GM12878 (cell line): ENCODE results near the gene SLCO4A1. TPM values are rescaled to one million over a fixed set of nuclear protein-coding genes. Genes with fewer than 3 reads are reported as not detected.

ENCODE experiments used
- ATAC-seq: fragments of 200-7000 bp; cut with Tn5 transposase; 3 replicates; pipeline ENCODE4 v1.9.1; 2020; ENCODE audit warnings: mild to moderate bottlenecking, moderate library complexity
- BruUV-seq: library from RNA; stranded (reverse); fragments of 400-500 nt; replicated peaks from 2 replicates; lab custom pipeline; 2021; lab: Mats Ljungman, UMichigan
- CTCF ChIA-PET: fragments of 300-600 bp; sonication (Branson Sonifier 250); formaldehyde crosslinking; extraction: SDS; loops from one replicate; lab custom pipeline; 2021; ENCODE audit warnings: inconsistent platforms; lab: Yijun Ruan, JAX
- POLR2A ChIA-PET: fragments of 350-600 bp; formaldehyde crosslinking; extraction: SDS; loops from one replicate; lab custom pipeline; 2021; ENCODE audit warnings: inconsistent platforms; lab: Charles Lee
- RAD21 ChIA-PET: fragments of 300-600 bp; sonication (Branson Sonifier 250); formaldehyde crosslinking; loops from one replicate; lab custom pipeline; 2023; ENCODE audit warnings: antibody characterized with exemption; ENCODE audit not compliant: unreplicated experiment; lab: Charles Lee
- SMC1A ChIA-PET: fragments of 300-600 bp; sonication (Branson Sonifier 250); formaldehyde crosslinking; loops from one replicate; lab custom pipeline; 2023; ENCODE audit not compliant: unreplicated experiment, uncharacterized antibody; lab: Charles Lee
- DNase-seq: peaks from one replicate; pipeline ENCODE4 v3.0.0-alpha.2; 2011; ENCODE audit warnings: low read depth, low spot score
- FAIRE-seq: peaks from 3 replicates; lab custom pipeline; 2011; peaks lifted over from hg19 to GRCh38; lab: Jason Lieb, UNC
- H2AFZ ChIP-seq: 2 replicates; pipeline ENCODE4 v1.6.0; 2011; ENCODE audit warnings: low read depth, low read length, control low read depth; ENCODE audit not compliant: control insufficient read depth
- H3K27ac ChIP-seq: 2 replicates; pipeline ENCODE4 v1.5.1; 2011; ENCODE audit warnings: control low read depth; ENCODE audit not compliant: control insufficient read depth, insufficient read depth
- H3K27me3 ChIP-seq, 2 experiments: replicated peaks in 1 of 2; 2 replicates each; pipeline versions ENCODE4 v1.6.0 to v1.6.1; 2011; ENCODE audit warnings: low read length in 1 of 2; ENCODE audit not compliant: control insufficient read depth in 2 of 2, insufficient read depth in 2 of 2
- H3K36me3 ChIP-seq, 2 experiments: 2 replicates each; pipeline ENCODE4 v1.5.1; 2011; ENCODE audit warnings: low read length in 1 of 2; ENCODE audit not compliant: control insufficient read depth in 2 of 2, insufficient read depth in 2 of 2
- H3K4me1 ChIP-seq: 2 replicates; pipeline ENCODE4 v1.6.1; 2011; ENCODE audit warnings: mild to moderate bottlenecking, low read length, moderate library complexity, mixed read lengths; ENCODE audit not compliant: control insufficient read depth, insufficient read depth
- H3K4me2 ChIP-seq: 2 replicates; pipeline ENCODE4 v1.6.0; 2011; ENCODE audit warnings: control low read depth; ENCODE audit not compliant: control insufficient read depth, insufficient read depth
- H3K4me3 ChIP-seq: fragments of 200-600 bp; sonication (generic); 2 replicates; pipeline ENCODE4 v1.5.1; 2016
- H3K79me2 ChIP-seq: 2 replicates; pipeline ENCODE4 v1.6.0; 2011; ENCODE audit warnings: low read length; ENCODE audit not compliant: control insufficient read depth, insufficient read depth
- H3K9ac ChIP-seq: 2 replicates; pipeline ENCODE4 v1.8.0; 2011; ENCODE audit warnings: low read length, control low read depth, mixed read lengths; ENCODE audit not compliant: control insufficient read depth, insufficient read depth
- H3K9me3 ChIP-seq: replicated peaks from 3 replicates; pipeline ENCODE4 v1.5.1; 2011; ENCODE audit warnings: mild to moderate bottlenecking, low read length; ENCODE audit not compliant: control insufficient read depth, insufficient read depth
- H4K20me1 ChIP-seq: 2 replicates; pipeline ENCODE4 v1.6.0; 2011; ENCODE audit not compliant: control insufficient read depth, insufficient read depth
- ASH2L ChIP-seq: fragments of 300-600, 200-600 bp; sonication (generic); IDR thresholded peaks from 2 replicates; pipeline ENCODE4 v1.6.1; 2017; ENCODE audit warnings: low read depth, mild to moderate bottlenecking, borderline replicate concordance
- BCL11A ChIP-seq: IDR thresholded peaks from 2 replicates; pipeline ENCODE4 v1.6.1; 2011; ENCODE audit warnings: low read depth, low read length
- CBFB ChIP-seq: IDR thresholded peaks from 2 replicates; pipeline ENCODE4 v1.6.1; 2016; ENCODE audit warnings: antibody characterized with exemption, low read depth
- CBX5 ChIP-seq: sonication (generic); IDR thresholded peaks from 2 replicates; pipeline ENCODE4 v1.6.1; 2016; ENCODE audit warnings: low read depth, moderate library complexity, mild to moderate bottlenecking, inconsistent platforms
- CHD1 ChIP-seq: IDR thresholded peaks from 2 replicates; pipeline ENCODE4 v1.6.1; 2012; ENCODE audit warnings: low read depth, low read length, improper control_type of control experiment
- EZH2 ChIP-seq: IDR thresholded peaks from 2 replicates; pipeline ENCODE4 v1.6.1; 2012; ENCODE audit warnings: low read depth, mild to moderate bottlenecking, control low read depth, inconsistent platforms, low read length, borderline replicate concordance; ENCODE audit not compliant: control insufficient read depth
- HDGF ChIP-seq: fragments of 450-650 bp; IDR thresholded peaks from 2 replicates; pipeline ENCODE4 v1.6.1; 2016; ENCODE audit warnings: antibody characterized with exemption
- IRF4 ChIP-seq: IDR thresholded peaks from 2 replicates; pipeline ENCODE4 v1.6.1; 2011; ENCODE audit warnings: low read depth, low read length
- MYB ChIP-seq: fragments of 150-350 bp; IDR thresholded peaks from 2 replicates; pipeline ENCODE4 v1.6.1; 2014; ENCODE audit warnings: mild to moderate bottlenecking, low read depth, low read length, borderline replicate concordance
- PML ChIP-seq: IDR thresholded peaks from 2 replicates; pipeline ENCODE4 v1.6.1; 2012; ENCODE audit warnings: low read length, inconsistent platforms
- POLR2AphosphoS2 ChIP-seq: IDR thresholded peaks from 2 replicates; pipeline ENCODE4 v1.6.1; 2011; ENCODE audit warnings: low read depth, mild to moderate bottlenecking, low read length, improper control_type of control experiment, moderate library complexity
- POU2F2 ChIP-seq: IDR thresholded peaks from 3 replicates; pipeline ENCODE4 v1.6.1; 2011; ENCODE audit warnings: low read depth, mild to moderate bottlenecking, low read length, borderline replicate concordance
- RB1 ChIP-seq: fragments of 450-650 bp; formaldehyde crosslinking; IDR thresholded peaks from 2 replicates; pipeline ENCODE4 v1.6.1; 2017; ENCODE audit warnings: mild to moderate bottlenecking, borderline replicate concordance
- RBBP5 ChIP-seq: fragments of 200-600 bp; sonication (generic); conservative IDR thresholded peaks from 2 replicates; pipeline ENCODE4 v1.6.1; 2016
- SMAD1 ChIP-seq: fragments of 450-650 bp; IDR thresholded peaks from 2 replicates; pipeline ENCODE4 v1.6.1; 2018; ENCODE audit warnings: mild to moderate bottlenecking, low read depth; ENCODE audit not compliant: partially characterized antibody
- SMARCA5 ChIP-seq: fragments of 450-650 bp; IDR thresholded peaks from 2 replicates; pipeline ENCODE4 v1.6.1; 2017; ENCODE audit warnings: mild to moderate bottlenecking
- WRNIP1 ChIP-seq: IDR thresholded peaks from 2 replicates; pipeline ENCODE4 v1.6.1; 2011; ENCODE audit warnings: low read depth, low read length, improper control_type of control experiment, borderline replicate concordance
- ZNF217 ChIP-seq: fragments of 450-650 bp; IDR thresholded peaks from 2 replicates; pipeline ENCODE4 v1.6.1; 2017; ENCODE audit warnings: antibody characterized with exemption, mild to moderate bottlenecking
- whole genome bisulfite sequencing: methylation state at CpG from one replicate; pipeline ENCODE4 v1.1.6; 2016; ENCODE audit warnings: low lambda C conversion rate; ENCODE audit not compliant: insufficient replicate concordance, insufficient coverage; ENCODE audit errors: missing lambda C conversion rate; 5-methylcytosine and 5-hydroxymethylcytosine counted together
- in situ Hi-C: fragments of 300-500 bp; cut with MboI; formaldehyde crosslinking; loops from 9 replicates; pipeline ENCODE4 v1.14.3; 2018; ENCODE audit warnings: mixed read lengths
- intact Hi-C: fragments of 100-400 bp; cut with micrococcal nuclease; formaldehyde crosslinking; loops from one replicate; pipeline ENCODE4 v1.14.2; 2022; ENCODE audit not compliant: unreplicated experiment
- polyA plus RNA-seq, 11 experiments: library from polyadenylated mRNA; depleted of rRNA in 4 of 11; unstranded in 6 of 11; stranded (reverse) in 5 of 11; fragments of >200 nt; fragmentation: Nextera tagmentation in 4 of 11; fragmentation: Illumina TruSeq in 1 of 11; extraction: Ambion mirVana in 4 of 11; extraction: Trizol in 1 of 11; gene quantifications; 1 replicate in 1 of 11; 2 replicates in 10 of 11; pipeline versions ENCODE4 v1.2.1 to v1.2.3, GENCODE V29; 2011 to 2016; ENCODE audit warnings: inconsistent platforms in 2 of 11, missing spikeins in 2 of 11, low read depth in 1 of 11
- total RNA-seq, 4 experiments: library from RNA; depleted of rRNA in 3 of 4; stranded (reverse); fragments of >200 nt in 3 of 4; fragmentation: Illumina TruSeq in 1 of 4; extraction: Trizol in 1 of 4; gene quantifications; 2 replicates each; pipeline versions ENCODE4 v1.2.1 to v1.2.3, GENCODE V29; 2013 to 2021
- TF ChIP-seq, protein P1 (sequence below): IDR thresholded peaks from 2 replicates; pipeline ENCODE4 v1.6.1; 2012; ENCODE audit warnings: low read length, inconsistent platforms
- TF ChIP-seq, protein P2 (sequence below): fragments of 450-650 bp; IDR thresholded peaks from 2 replicates; pipeline ENCODE4 v1.6.1; 2017; ENCODE audit warnings: mild to moderate bottlenecking, low read depth, inconsistent platforms; ENCODE audit not compliant: poor library complexity, severe bottlenecking
- TF ChIP-seq, protein P3 (sequence below): fragments of 450-650 bp; conservative IDR thresholded peaks from 2 replicates; pipeline ENCODE4 v1.6.1; 2017; ENCODE audit warnings: mild to moderate bottlenecking, moderate library complexity

Gene SLCO4A1
- total and polyA plus RNA-seq, 10 of the 15 experiments (the other 5 are each of a cell fraction or from before 2014, with no cell fraction given): 2.1 to 30.7 (median 12.0) TPM

DNA sequence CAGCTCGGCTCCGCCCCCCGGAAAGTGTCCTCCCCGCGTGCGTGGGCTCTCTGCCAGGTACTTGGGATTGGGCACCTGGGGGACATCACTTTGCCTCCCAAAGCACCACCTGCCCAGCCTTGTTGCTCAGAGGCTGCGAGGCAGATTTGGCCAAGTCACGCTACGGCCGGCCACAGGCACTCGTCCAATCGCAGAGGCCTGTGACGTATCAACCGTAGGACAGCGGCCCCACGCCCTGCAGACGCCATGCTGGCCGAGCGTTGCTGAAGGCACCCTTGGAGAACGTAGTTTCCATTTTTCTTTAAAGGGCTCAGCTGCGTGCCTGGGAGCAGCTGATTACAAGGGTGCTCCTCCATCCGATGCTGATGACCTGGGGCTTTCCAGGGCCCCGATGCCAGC, 69.4 kb downstream of the SLCO4A1 start (continued):
- no peak for TF ChIP-seq WRNIP1
- no peak for TF ChIP-seq RBBP5
- TF ChIP-seq, protein P1, sequence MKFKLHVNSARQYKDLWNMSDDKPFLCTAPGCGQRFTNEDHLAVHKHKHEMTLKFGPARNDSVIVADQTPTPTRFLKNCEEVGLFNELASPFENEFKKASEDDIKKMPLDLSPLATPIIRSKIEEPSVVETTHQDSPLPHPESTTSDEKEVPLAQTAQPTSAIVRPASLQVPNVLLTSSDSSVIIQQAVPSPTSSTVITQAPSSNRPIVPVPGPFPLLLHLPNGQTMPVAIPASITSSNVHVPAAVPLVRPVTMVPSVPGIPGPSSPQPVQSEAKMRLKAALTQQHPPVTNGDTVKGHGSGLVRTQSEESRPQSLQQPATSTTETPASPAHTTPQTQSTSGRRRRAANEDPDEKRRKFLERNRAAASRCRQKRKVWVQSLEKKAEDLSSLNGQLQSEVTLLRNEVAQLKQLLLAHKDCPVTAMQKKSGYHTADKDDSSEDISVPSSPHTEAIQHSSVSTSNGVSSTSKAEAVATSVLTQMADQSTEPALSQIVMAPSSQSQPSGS: no peak
- TF ChIP-seq, protein P2, sequence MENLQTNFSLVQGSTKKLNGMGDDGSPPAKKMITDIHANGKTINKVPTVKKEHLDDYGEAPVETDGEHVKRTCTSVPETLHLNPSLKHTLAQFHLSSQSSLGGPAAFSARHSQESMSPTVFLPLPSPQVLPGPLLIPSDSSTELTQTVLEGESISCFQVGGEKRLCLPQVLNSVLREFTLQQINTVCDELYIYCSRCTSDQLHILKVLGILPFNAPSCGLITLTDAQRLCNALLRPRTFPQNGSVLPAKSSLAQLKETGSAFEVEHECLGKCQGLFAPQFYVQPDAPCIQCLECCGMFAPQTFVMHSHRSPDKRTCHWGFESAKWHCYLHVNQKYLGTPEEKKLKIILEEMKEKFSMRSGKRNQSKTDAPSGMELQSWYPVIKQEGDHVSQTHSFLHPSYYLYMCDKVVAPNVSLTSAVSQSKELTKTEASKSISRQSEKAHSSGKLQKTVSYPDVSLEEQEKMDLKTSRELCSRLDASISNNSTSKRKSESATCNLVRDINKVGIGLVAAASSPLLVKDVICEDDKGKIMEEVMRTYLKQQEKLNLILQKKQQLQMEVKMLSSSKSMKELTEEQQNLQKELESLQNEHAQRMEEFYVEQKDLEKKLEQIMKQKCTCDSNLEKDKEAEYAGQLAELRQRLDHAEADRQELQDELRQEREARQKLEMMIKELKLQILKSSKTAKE: no peak
- no peak for TF ChIP-seq CBFB
- no peak for TF ChIP-seq CHD1

DNA sequence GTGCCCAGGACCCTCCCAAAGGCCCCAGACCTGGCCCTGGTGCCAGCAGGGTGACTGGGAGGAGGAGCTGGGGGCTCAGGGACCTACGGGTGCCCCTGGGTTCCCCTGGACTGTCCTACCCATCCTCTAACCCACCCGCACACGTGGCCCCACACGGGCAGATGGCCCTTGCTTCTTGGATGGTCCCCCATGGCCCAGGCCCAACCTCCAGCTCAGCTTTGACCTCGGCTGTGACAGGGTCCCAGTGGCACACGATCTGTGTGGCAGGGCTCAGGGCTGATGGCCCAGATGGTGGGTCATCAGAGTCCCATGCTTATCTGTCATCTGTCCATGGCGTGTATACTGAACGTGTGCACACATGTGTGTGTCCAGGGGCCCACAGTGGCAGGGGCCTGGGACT, 70.3 kb downstream of the SLCO4A1 start:
- TF ChIP-seq ZNF217 (no peak), BCL11A (no peak), SMAD1 (no peak), POU2F2 (no peak), RB1 (no peak), MYB (no peak), IRF4 (no peak), ASH2L (no peak), PML (no peak), EZH2 (no peak), SMARCA5 (no peak), HDGF (no peak), POLR2AphosphoS2 (no peak), CBX5 (no peak)
- TF ChIP-seq, protein P3, sequence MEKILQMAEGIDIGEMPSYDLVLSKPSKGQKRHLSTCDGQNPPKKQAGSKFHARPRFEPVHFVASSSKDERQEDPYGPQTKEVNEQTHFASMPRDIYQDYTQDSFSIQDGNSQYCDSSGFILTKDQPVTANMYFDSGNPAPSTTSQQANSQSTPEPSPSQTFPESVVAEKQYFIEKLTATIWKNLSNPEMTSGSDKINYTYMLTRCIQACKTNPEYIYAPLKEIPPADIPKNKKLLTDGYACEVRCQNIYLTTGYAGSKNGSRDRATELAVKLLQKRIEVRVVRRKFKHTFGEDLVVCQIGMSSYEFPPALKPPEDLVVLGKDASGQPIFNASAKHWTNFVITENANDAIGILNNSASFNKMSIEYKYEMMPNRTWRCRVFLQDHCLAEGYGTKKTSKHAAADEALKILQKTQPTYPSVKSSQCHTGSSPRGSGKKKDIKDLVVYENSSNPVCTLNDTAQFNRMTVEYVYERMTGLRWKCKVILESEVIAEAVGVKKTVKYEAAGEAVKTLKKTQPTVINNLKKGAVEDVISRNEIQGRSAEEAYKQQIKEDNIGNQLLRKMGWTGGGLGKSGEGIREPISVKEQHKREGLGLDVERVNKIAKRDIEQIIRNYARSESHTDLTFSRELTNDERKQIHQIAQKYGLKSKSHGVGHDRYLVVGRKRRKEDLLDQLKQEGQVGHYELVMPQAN: no peak
- H3K27ac ChIP-seq: no peak overlapping the region
- H3K4me3 ChIP-seq: no peak overlapping the region
- intact Hi-C loops (no loop called here), in situ Hi-C loops (no loop called here)
- peaks cover 0 to 7% of the 10 kb centered on the region in 2 experiments; a peak in 3 of 4 replicates for H3K27me3 ChIP-seq
- H3K9ac ChIP-seq: no peak overlapping the region
- H3K79me2 ChIP-seq: no peaks in the 10 kb centered on the region
- RAD21 ChIA-PET: no interaction called here
- BruUV-seq: no TSS peak
- no peaks in the 10 kb centered on the region for H3K36me3 ChIP-seq
- SMC1A ChIA-PET: no interaction called here
- no peaks in the 10 kb centered on the region for H3K9me3 ChIP-seq
- 11% methylated on average over 8 of the region's 8 CpGs for WGBS
- CTCF ChIA-PET: no interaction called here
- no peaks in the 10 kb centered on the region for H4K20me1 ChIP-seq
- FAIRE-seq (no peak), DNase-seq (no peak), ATAC-seq (no peak)
- H3K4me1 ChIP-seq: no peaks in the 10 kb centered on the region
- H3K4me2 ChIP-seq: no peak overlapping the region
- POLR2A ChIA-PET: no interaction called here
- no peak overlapping the region for H2AFZ ChIP-seq
